Stimulated activated CD4-positive, alpha-beta T cell treated with anti-CD3 and anti-CD28 coated beads, Interleukin-12 subunit alpha, Interleukin-12 subunit beta, amount 100 ng/mL, for 4 hours (primary cell): ENCODE measurements around the gene SCN4B.
"Not testable (repeated sequence)": the region's sequence is repeated elsewhere in the genome, so short reads cannot be mapped to it uniquely, and the experiment has no call there.

Experiments
- DNase-seq: peaks from one replicate; pipeline ENCODE4 v3.0.0-alpha.2; 2020

The SCN4B gene, protein sequence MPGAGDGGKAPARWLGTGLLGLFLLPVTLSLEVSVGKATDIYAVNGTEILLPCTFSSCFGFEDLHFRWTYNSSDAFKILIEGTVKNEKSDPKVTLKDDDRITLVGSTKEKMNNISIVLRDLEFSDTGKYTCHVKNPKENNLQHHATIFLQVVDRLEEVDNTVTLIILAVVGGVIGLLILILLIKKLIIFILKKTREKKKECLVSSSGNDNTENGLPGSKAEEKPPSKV

DNA sequence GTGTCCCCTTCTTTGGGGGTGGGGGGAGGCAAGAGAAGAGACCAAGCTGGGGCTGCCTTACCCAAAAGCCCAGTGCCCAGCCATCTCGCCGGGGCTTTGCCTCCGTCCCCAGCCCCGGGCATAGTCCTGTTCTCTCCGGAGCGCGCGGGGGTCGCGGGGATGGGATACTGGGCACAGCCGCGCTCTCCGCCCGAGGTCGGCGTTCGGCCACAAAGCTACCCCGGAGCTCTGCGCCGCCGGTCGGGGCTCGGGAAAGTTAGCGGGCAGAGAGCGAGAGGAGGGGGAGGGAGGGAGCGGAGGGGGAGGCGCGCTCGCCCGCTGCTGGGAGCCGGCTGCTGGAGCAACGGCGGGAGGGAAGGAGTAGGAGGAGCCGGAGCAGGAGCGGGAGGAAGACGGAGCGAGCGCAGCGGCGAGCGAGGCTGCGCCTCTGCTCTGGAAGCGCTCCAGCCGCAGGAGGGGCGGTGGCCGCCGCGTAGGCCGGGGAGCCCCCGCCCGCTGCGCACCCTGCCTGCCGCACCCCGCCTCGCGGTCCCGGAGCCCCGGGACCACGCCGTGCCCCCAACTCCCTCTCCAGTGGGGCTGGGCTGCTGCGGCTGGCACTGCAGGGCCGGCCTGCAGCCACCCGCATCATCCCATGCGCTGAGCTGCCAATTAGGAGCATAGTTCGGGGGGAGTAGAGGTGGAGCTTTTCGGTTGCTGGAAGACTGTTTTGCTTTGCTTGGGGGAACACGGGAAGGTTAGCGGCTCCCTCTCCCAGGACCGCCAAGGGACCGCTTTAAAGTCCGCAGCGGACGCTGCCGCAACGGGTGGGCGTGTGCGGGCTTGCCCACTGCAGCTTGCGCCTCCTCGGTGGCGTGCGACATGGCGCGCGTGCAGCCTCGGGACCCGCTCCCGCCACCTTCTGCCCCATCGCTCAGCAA, at the start of gene SCN4B:
SCN4B (minus strand) TSS at position 272 of the 920 bp plus-strand sequence; CDS start at position 122, 150 bp downstream.
- no peak for DNase-seq

DNA sequence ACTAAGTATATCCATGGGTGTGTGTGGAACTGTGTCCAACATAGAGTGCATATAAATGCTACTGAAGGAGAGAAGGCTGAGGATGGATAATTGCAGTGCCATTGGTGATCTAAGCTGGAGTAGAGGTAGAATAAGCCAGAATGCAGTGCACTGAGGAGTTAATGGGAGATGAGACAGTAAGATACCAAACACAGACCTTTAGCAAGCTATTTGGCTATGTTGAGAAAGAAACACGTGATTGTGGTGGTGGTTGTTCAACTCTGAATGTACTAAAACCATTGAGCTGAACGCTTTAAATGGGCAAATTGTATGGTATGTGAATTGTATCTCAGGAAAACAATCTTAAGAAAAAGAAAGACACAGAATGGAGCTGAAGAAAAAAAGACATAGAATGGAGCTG, 49.3 kb upstream of the SCN4B start:
- no peak for DNase-seq

DNA sequence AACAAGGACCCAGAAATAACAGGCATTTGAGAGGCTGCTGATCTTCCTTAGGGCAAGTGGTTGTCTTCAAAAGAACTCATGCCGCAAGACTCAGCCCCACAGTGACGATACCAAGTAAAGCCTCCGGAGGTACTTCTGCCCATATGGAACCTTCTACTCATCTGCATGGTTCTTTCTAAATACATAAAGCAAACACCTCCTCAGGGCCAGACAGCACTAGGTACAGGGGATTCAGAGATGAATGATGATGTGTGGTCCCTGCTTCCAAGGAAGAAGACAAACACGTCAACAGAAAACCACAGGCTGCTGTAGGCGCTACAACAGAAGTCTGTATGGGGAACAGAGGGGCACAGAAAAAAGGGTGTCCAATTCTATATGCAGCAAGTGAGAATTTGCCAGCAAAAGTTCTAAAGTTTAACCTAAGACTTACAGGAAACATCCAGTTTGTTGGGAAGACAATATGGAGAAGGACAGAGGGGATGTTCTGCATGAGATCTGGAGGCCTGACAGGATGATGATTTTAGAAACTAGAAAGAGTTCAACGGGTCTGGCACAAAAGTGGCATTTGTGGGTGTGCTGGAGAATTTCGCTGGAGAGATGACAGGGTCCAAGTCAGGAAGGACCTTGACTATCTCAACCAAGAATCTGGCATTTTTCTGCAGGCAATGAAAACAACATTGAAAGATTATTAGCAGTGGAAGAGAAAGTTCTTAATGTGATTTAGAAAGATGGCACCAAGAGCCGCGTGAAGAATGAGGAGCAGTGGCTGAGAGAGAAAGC, 48.5 kb upstream of the SCN4B start:
- DNase-seq: no peak

DNA sequence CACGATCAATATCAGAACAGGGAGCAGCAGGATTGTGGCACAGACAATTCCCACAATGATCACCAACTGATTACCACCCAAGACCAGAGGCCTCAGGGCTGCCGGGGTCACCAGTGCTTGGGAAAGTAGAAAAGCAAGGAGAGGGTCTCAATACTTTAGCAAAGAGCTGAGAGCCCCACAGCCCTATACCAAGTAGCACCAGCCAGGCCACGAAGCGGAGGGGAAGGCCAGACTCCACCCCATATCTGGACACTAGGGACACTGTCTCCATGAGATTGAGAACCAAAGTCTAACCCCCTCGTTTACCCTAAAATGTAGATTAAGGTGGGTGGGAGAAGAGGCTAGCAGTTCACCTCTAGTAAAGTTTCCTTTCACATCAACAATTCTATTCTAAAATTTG, 47.9 kb upstream of the SCN4B start:
- DNase-seq: no peak

DNA sequence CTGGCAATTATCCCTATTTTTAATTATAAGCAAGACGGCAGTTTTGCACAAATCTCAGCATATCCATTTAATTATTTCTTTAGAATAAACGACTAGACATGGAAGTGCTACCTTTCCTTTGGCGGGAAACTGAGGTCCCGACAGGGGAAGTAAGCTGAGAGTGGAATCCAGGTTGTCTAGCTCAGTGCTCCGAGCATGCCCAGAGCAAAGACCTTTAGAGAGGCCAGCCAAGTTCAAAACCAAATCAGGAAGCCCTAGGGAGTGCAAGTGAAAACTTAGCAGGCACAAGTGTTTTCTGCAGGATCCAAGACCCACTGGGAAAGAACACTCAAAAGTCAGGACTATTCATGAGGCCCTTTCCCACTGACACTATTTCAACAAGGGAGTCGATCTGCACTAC, 46.5 kb upstream of the SCN4B start:
- no peak for DNase-seq

DNA sequence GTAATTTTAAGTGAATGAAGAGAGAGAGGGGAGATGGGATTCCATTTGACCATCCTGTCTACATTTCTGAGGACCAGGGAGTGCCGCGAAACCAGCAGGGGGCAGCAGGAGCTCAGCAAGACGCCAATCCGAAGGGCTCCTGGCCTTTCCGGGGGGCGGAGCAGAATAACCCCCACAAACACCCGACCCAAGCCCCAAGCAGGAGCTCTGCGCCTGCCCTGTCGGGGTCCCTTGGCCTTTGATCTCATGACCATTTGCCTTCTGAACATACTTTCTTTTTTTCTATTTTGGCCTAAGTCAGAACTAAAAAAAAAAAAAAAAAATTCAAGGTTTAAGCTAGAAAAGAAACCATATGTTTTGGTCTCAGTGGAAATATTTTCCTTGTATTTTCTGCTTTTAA, 45.7 kb upstream of the SCN4B start:
- DNase-seq: peak; percentile 87

DNA sequence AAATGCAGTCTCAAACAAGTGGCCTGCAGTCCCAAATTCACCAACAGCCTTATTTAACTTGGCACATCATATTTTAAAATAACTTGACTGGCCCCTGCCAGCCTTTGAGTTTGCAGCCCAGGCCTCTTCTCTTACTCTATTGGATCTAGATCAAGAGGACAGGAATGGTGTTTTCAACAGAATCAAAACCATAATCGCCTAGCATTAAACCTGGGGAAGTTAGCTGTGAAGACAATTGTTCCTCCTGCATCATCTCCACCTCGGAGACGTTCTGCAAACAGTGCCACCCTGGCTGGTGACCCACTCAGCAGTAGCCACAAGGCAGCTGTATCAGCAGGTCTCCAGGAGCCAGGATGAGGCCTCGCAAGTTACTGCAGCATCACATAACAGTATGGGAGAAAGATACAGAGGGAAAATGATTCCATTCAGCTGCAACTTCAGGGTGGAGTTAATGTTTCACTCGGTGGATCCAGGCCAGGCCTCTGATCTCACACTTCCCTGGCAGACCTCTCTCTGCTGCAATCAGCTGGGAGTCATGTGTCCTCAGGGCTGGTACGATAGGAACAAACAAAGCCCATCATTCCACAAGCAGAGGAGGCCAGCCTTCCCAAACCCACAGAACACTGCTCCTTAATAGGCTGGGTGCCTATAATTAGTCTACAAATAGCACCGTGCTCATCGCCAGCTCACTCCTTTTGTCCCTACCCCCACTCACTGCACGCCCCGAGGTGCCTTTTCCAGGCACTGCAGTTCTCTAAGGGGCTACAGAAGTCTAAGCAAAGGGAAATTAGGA, 42.4 kb upstream of the SCN4B start:
- no peak for DNase-seq

DNA sequence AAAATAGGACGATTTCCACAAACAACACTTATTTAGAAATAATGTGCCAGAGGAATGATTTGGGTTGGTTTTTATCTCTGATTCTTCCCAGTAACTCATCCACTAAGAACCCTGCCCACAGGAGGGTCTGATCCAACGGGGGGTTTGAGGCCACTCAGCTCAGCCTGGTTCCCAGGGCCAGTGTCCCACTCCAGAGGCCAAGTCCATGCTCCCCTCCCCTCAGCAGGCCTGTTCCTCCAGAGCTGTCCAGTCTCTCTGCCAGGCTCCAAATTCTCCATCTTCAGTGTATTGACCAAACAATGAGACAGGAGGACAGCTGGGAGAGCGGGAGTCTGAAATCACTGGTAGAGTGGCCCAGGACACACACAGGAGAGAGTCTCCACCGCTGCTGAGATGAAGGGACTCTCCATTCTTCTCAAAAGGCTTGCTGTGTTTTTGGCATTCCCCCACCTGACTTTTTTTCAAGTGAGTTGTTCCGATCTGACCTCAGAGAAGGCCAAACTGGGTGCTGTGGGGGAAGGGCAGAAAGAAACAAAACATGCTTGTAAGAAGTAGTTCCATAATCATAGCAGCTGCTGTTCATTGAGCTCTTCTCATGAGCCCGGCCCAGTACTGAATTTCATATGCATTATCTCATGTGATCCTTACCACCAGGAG, 41.4 kb upstream of the SCN4B start:
- no peak for DNase-seq

DNA sequence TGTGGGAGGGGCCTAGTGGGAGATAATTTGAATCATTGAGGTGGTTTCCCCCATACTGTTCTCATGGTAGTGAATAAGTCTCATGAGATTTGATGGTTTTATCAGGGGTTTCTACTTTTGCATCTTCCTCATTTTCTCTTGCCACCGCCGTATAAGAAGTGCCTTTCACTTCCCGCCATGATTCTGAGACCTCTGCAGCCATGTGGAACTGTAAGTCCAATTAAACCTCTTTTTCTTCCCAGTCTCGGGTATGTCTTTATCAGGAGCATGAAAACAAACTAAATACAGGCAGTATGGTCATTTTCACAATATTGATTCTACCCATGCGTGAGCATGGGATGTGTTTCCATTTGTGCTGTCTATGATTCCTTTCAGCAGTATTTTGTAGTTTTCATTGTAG, 40.2 kb upstream of the SCN4B start:
- DNase-seq: not testable (repeated sequence)

DNA sequence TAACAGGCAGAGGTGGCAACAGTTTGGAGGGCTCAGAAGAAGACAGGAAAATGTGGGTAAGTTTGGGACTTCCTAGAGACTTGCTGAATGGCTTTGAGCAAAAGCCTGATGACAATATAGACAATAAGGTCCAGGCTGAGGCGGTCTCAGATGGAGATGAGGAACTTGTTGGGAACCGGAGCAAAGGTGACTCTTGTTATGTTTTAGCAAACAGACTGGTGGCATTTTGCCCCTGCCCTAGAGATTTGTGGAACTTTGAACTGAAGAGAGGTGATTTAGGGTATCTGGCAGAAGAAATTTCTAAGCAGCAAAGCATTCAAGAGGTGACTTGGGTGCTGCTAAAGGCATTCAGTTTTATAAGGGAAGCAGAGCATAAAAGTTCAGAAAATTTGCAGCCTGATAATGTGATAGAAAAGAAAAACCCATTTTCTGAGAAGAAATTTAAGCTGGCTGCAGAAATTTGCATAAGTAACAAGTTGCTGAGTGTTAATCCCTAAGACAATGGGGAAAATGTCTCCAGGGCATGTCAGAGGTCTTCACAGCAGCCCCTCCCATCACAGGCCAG, 38.4 kb upstream of the SCN4B start:
- not testable (repeated sequence) for DNase-seq

DNA sequence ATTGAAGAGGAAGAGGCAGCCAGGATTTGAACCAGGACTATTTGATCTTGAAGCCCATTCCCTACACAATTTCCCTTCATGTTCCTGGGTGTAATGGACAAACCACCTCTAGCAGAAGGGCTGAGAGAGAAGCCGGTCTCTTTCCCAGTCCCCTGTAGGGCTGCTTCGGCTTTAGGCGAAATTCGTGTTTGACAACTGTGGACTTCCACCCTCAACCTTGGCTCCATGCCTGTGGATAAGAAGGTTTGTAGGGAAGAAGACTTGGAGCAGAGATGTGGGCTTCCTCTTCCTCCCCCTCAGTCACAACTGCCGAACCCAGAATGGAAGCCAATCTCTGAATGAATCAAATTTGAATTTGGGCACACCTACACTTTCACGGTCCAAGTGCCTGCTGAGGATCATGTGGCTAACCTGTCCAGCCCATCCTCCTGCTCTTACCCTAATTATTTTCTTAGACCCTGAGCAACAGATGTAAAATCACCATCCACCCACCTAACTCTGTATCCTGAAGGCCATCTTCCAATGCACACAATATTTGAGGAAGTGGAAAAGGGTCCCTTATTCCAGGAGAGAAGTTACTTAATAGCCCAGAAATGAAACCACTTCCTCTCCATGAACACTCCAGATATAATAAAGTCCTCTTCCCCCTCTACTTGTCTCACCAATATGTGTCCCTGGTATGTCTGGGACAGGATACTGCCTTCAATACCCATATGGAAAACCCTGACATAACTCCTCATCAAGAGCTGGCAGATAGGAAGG, 33.9 kb upstream of the SCN4B start:
- DNase-seq: no peak

DNA sequence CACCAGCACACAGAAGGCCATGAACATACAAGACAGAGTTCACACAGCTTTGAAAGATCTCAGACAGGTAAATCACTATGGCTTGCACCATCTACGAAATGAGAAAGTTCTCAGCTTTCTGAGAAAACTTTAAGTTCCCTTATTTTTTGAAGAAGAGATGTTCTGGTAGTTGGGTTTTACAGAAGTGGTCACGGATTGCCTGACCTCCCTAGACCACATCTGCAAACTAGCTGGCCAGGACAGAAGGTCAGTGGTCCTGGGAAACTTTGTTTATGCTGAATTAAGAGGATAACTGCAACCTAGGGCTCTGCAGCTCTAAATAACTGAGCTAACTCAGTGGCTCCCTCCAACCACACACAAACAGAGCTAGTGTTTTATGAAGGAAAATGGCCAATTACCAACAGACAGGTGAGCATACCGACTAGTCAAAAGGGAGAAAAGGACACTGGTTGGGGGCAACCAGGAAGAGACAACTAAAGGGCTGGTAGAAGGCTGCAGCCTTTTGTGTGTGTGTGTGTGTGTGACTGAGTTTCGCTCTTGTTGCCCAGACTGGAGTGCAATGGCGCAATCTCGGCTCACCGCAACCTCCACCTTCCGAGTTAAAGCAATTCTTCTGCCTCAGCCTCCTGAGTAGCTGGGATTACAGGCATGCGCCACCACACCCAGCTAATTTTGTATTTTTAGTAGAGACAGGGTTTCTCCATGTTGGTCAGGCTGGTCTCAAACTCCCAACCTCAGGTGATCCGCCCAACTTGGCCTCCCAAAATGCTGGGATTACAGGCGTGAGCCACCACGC, 32.4 kb upstream of the SCN4B start:
- no peak for DNase-seq

DNA sequence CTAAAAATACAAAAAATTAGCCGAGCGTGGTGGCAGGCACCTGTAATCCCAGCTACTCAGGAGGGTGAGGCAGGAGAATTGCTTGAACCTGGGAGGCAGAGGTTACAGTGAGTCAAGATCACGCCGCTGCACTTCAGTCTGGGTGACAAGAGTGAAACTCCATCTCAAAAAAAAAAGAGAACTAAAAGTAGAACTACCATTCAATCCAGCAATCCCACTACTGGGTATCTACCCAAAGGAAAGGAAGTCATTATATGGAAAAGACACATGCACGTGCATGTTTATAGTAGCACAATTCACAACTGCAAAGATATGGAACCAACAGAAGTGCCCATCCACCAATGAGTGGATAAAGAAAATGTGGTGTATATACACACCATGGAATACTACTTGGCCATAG, 31.1 kb upstream of the SCN4B start:
- not testable (repeated sequence) for DNase-seq

DNA sequence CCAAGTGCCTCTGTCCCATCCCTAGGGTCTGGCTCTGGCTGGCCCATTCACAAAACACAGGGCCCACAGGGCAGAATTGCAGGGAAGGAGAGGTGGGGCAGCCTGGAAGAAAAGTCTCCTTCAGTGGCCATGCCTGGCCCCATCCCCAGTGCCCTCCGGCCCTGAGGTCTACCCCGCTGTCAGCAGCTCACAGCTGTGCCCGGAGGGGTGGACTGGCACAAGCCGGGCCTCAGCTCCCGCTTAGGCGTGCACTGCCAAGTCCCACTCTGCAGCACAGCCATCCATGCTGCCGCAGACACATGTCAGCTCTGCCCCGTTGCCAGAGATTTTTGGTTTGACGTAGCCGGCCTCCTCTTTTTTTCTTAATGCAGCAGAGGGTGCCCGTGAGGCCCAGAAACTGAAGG, 27.7 kb upstream of the SCN4B start:
- DNase-seq: no peak

DNA sequence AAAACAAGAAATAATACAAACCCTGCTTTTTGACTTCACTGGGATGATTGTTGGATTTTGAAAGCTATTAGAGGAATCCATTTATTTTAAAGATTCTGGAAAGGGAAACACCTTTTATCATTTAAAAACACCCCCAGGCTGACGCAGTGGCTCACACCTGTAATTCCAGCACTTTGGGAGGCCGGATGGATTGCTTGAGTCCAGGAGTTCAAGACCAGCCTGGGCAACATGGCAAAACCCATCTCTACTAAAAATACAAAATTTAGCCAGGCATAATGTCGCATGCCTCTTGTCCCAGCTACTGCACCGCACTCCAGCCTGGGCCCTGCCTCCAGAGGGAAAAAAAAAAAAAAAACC, 24.1 kb upstream of the SCN4B start:
- DNase-seq: no peak

DNA sequence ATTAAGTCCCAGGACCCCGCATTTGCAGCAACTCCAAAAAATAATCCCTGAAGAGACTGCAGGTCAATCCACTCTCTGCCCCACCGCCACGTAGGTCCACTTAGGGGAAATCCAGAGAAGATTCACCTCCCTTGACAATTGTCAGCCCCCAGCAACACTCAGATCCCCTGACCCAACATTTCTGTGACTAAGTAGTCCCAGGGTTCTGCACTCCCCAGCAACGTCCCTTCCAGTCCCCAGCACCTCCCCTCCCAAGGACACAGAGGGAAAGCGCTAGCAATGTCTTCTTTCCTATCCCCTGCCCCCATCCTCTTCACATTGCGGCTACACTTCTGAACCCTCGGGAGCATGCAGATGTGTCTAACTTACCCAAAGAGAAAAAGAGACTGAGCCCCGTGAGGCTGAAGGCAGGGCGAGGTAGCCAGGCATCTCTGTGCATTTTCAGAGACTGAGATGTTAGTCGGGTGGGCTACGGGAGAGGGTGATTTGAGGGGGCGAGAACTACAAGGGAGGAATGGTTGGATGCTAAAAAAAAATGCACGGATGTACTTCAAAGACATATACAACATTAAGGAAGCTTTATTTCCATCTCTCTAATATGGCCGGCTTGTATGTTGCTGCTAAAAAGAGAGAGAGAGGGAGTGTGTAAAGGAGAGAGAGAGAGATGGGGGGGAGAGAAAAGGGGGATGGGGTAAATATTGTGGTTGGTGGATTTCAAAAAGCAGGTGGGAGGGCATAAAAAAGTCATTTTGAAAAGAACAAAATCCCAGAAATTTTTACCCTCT, 23.6 kb upstream of the SCN4B start, which contains the start of gene SCN2B:
SCN2B (minus strand) TSS at position 647 of the 785 bp plus-strand sequence; CDS start at position 439, 208 bp downstream.
- no peak for DNase-seq

DNA sequence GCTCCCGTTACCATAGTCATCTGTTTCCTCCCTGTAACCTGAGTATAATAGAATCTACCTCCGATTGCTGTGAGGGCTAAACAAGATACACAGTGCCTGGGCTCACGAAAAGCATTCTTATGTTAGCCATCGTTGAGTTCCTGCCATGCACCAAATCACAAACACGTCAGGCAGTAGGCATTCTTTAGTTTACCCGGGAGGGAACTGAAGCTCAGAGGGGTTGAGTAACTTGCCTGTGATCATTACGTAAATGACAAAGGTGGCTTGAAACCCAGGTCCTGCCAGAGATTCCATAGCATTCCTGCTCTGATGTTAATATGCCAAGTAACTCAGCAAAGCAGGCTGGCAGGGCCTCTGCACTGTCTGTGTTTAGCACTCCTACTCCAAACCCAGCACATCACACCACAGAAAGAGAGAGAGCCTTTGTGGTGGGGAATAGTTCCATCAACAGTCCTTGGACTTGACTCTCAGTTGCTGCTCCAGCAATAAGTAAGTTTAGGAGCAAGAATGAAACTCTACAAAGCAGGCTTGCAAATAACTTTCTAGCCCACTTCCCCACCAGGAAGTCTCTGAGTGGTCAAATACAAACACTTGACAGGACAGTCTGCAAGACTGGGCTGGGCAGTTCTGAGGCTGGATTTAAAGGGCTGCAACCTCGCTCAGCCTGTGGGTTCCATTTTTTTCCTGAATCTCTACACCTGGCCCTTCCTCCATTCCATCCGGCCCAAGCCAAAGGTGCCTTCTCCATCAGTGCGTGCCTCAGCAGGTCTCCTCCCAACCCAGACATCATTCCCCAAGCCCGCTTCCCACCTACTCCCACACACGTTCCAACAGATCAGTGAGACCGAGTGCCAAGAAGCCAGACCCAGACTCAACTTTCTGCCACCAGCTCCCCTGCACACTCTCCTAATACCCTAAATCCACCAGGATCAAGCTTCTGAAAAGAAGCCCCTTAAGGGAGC, 22.7 kb upstream of the SCN4B start:
- no peak for DNase-seq

DNA sequence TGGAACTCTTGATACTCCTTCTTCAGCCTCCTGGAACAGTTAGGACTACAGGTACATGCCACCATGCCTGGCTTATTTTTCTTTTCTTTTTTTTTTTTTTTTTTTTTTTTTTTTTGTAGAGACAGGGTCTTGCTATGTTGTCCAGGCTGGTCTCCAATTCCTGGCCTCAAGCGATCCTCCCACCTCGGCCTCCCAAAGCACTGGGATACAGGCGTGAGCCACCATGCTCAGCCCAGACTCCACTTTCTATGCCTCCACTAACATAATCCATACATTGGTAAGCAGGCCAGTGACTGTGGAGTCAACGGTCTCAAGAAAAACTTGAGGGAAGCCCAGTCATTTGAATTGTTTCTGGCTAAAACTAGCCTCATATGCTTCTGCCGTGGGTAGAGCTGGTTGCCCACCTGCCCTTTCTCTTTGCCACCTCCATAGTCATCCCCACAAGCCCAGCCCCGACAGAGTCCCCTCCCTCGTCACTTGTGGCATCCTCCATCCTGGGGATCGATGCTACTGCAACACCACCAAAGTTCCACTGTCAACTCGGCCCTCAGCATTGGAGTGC, 21.5 kb upstream of the SCN4B start:
- no peak for DNase-seq
